GM12873 (cell line): ENCODE measurements around the gene CLEC4F.

ENCODE experiments used
- CTCF ChIP-seq: IDR thresholded peaks from 2 replicates; pipeline ENCODE4 v1.5.1; 2012; ENCODE audit warnings: low read depth, mild to moderate bottlenecking, moderate library complexity, low read length, control low read depth; ENCODE audit not compliant: insufficient read depth; ENCODE audit errors: missing control alignments

The CLEC4F gene

GRCh38 chr2:70779911-70780545 lies 40.4 kb downstream of the CLEC4F start:
- no peak for TF ChIP-seq CTCF

DNA sequence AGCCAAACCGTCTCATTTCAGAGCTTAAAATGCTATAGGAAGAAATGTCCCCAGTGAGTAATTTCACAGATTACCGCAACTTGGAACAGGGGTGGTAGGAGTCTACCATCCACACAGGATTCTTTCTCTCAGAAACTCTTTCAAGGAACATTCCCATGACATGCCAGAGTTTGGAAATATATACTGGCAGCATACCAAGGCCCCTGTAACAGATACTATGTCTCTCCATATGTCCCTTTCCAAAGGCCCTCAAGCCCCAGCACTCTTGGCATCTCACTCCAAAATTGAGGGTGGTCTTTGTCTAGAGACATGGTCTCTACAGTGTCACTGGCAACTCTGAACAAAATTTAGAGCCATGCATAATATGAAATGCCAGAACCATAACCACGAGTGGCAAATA lies 40.9 kb downstream of the CLEC4F start:
- no peak for TF ChIP-seq CTCF

GRCh38 chr2:70778676-70779075 lies 41.7 kb downstream of the CLEC4F start:
- no peak for TF ChIP-seq CTCF

DNA sequence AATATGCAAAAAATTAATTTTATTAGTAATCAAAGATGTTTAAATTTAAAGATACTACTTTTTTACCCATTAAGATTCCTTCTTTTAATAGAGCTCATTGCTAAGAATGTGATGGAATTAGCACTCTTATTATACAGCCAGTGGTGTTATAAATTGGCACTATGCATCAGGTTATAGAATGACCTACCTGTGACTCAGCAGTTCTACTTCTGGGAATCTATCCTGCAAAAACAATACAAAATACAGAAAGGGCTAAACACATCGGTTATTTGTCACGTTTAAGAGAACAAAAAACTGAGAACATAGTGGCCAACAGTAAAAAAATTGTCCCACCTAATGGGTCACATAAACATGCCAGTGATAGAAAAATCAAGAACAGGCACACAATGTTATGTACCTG lies 42.9 kb downstream of the CLEC4F start:
- no peak for TF ChIP-seq CTCF

DNA sequence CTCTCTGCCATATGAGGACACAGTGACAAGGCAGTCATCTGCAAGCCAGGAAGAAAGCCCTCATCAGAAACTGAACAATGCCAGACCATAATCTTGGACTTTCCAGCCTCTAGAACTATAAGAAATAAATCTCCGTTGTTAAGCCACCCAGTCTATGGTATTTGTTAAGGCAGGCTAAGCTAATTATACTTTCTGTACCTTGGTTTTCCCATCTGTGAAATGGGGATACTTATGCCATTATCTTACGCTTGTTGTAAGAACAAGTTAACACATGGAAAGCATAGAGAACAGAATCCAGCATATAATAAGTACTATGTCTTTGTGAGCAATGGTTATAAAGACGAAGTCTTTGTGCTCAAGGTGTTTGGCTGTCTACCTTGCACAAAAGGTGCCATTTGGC lies 44.1 kb downstream of the CLEC4F start:
- no peak for TF ChIP-seq CTCF

- no peak for TF ChIP-seq CTCF
Observed at GRCh38 chr2:70775141-70775540, 45.3 kb downstream of the CLEC4F start.

DNA sequence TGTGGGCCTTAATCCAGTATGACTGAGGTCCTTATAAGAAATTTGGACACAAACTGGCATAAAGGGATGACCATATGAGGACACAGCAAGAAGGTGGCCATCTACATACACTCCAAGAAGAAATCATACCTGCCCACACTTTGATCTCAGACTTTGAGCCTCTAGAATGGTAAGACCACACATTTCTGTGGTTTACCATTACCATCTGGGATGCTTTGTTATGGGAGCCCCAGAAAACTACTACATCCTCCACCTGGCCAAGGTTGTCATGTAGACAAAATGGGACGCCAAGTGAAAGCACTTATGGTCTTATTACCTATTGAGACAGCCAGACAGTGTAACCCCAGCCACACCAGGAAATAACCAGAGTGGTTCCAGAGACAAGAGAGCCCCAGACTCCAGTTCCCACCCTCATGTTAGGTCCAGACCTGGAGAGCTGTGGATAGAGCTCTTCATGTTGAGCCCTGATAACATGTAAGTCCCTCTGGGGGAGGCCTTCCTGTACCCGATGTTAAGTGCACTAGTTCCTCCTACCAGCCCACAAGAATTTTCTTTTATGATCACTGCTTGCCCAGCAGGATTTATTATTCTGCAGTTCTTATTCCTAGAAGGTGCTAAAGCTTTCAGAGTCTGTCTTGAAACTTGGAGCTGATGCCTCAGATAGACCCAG lies 47.8 kb downstream of the CLEC4F start:
- TF ChIP-seq CTCF, result no peak
